ENCODE measurements around the gene PCBP3.

Gene PCBP3

DNA sequence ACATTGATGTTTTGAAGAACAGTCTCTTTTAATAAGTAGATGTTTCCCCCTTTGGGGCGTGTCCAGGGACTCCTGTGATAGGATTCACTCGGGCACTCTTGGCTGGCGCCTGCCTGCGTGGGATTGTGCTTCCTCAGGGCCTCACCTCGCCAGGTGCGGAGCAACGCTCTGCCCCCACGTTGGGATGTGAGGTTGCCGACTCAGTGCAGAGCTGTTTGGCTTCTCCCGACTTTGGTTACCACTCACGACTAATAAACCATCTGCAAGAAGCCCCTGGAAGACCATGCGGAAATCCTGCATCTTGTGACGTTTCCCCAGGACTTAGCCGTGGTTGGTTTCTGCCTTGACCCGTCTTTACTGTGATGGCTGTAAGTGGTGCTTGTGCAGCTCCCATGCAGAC is 106.4 kb downstream of the PCBP3 start:
- TF ChIP-seq, protein P1, sequence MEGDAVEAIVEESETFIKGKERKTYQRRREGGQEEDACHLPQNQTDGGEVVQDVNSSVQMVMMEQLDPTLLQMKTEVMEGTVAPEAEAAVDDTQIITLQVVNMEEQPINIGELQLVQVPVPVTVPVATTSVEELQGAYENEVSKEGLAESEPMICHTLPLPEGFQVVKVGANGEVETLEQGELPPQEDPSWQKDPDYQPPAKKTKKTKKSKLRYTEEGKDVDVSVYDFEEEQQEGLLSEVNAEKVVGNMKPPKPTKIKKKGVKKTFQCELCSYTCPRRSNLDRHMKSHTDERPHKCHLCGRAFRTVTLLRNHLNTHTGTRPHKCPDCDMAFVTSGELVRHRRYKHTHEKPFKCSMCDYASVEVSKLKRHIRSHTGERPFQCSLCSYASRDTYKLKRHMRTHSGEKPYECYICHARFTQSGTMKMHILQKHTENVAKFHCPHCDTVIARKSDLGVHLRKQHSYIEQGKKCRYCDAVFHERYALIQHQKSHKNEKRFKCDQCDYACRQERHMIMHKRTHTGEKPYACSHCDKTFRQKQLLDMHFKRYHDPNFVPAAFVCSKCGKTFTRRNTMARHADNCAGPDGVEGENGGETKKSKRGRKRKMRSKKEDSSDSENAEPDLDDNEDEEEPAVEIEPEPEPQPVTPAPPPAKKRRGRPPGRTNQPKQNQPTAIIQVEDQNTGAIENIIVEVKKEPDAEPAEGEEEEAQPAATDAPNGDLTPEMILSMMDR (conservative IDR thresholded peaks at IDR 0.05; ENCODE audit: low read depth, low read length), result no peak
- H3K4me2 ChIP-seq, result no peak overlapping the region
- no peaks in the 10 kb centered on the region for H3K79me2 ChIP-seq (ENCODE audit: insufficient read depth, low read depth)
- H3K27ac ChIP-seq, result no peak overlapping the region
- H3K9ac ChIP-seq, result no peak overlapping the region
- no peak overlapping the region for H3K4me3 ChIP-seq (IDR thresholded peaks at IDR 0.05; ENCODE audit: insufficient read depth, low read depth, low read length)
- H2AFZ ChIP-seq (ENCODE audit: low read depth), result no peak overlapping the region
- no peaks in the 10 kb centered on the region for H3K36me3 ChIP-seq (ENCODE audit: insufficient read depth)
- H3K27me3 ChIP-seq (ENCODE audit: insufficient read depth, low read depth), result peaks cover 6% of the 10 kb centered on the region; the same call in 1 of the 2 replicates
- H3K4me1 ChIP-seq (ENCODE audit: low read depth, poor library complexity, severe bottlenecking), result no peaks in the 10 kb centered on the region
- no peaks in the 10 kb centered on the region for H4K20me1 ChIP-seq (ENCODE audit: insufficient read depth)

DNA sequence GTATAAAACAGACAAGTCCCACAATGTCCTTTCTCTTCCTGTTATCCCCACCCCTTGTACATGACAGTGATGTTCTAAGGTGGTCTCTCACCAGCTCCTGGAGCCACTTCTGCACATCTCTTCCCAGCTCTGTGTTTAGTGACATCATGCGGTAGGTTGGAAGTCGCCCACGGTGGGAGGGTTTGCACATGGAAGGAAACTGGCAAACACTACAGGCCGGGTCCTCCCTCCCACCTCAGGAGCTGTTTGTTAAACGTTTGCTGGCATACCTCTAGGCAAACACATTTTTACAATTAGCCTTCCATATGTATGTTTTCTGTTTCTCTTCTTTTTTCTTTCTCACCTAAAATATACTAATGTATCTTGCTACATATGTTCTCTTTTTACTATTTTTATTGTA is 107.4 kb downstream of the PCBP3 start:
- Histone ChIP-seq H3K27me3 (ENCODE audit: insufficient read depth, low read depth) (peaks cover 6% of the 10 kb centered on the region; the same call in 1 of the 2 replicates), H3K4me1 (ENCODE audit: low read depth, poor library complexity, severe bottlenecking) (no peaks in the 10 kb centered on the region), H3K9ac (no peak overlapping the region), H4K20me1 (ENCODE audit: insufficient read depth) (no peaks in the 10 kb centered on the region), H3K4me2 (no peak overlapping the region), H2AFZ (ENCODE audit: low read depth) (no peak overlapping the region), H3K4me3 (IDR thresholded peaks at IDR 0.05; ENCODE audit: insufficient read depth, low read depth, low read length) (no peak overlapping the region), H3K79me2 (ENCODE audit: insufficient read depth, low read depth) (no peaks in the 10 kb centered on the region), H3K36me3 (ENCODE audit: insufficient read depth) (no peaks in the 10 kb centered on the region), H3K27ac (no peak overlapping the region)
- TF ChIP-seq, protein P1 (conservative IDR thresholded peaks at IDR 0.05; ENCODE audit: low read depth, low read length), result no peak

DNA sequence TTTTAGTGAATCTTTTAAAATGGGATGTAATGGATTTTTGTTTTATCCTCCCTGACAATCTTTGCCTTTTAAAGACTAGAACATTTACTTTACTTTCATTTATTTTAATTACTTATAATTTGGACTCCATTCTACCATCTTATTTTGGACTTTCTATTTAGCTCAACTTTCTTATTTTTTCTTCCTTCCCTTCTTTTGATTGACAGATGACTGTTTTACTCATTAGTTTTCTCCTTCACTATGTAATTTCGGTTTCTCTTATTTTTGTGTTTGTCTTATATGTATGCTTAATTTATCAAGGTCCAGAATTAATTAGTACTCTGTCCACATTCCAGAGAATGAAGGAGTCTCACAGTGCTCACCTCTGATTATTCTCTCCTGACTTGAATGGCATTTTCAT is 109.9 kb downstream of the PCBP3 start:
- H4K20me1 ChIP-seq (ENCODE audit: insufficient read depth), result no peaks in the 10 kb centered on the region
- H3K9ac ChIP-seq, result no peak overlapping the region
- no peak overlapping the region for H2AFZ ChIP-seq (ENCODE audit: low read depth)
- H3K36me3 ChIP-seq (ENCODE audit: insufficient read depth), result no peaks in the 10 kb centered on the region; the same call in 1 of the 2 replicates
- H3K4me1 ChIP-seq (ENCODE audit: low read depth, poor library complexity, severe bottlenecking), result no peaks in the 10 kb centered on the region
- TF ChIP-seq, protein P1 (conservative IDR thresholded peaks at IDR 0.05; ENCODE audit: low read depth, low read length), result no peak
- no peaks in the 10 kb centered on the region for H3K79me2 ChIP-seq (ENCODE audit: insufficient read depth, low read depth)
- no peak overlapping the region for H3K4me3 ChIP-seq (IDR thresholded peaks at IDR 0.05; ENCODE audit: insufficient read depth, low read depth, low read length)
- no peak overlapping the region for H3K27ac ChIP-seq
- H3K27me3 ChIP-seq (ENCODE audit: insufficient read depth, low read depth), result peaks cover 11% of the 10 kb centered on the region; the same call in 1 of the 2 replicates
- no peak overlapping the region for H3K4me2 ChIP-seq

DNA sequence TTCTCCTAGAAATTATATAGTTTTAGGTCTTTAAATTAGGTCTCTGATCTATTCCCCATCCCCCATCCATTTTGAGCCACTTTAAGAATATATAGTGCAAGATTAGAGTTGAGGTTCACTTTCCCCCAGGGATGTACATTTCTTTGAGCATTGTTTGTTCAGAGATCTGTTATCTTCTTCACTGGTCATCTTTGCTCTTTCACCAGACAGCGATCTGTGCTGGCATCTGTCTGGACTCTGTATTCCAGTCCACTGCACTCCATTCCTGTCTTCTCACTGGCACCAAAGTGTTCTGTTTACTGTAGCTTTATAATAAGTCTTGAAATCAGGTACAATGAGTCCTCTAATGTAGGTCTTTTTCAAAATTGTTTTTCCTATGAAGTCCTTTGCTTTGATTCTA is 112.5 kb downstream of the PCBP3 start:
- no peaks in the 10 kb centered on the region for H3K4me1 ChIP-seq (ENCODE audit: low read depth, poor library complexity, severe bottlenecking)
- H4K20me1 ChIP-seq (ENCODE audit: insufficient read depth), result no peaks in the 10 kb centered on the region
- no peak overlapping the region for H2AFZ ChIP-seq (ENCODE audit: low read depth)
- H3K27ac ChIP-seq, result no peak overlapping the region
- H3K4me2 ChIP-seq, result no peak overlapping the region
- H3K4me3 ChIP-seq (IDR thresholded peaks at IDR 0.05; ENCODE audit: insufficient read depth, low read depth, low read length), result no peak overlapping the region
- no peaks in the 10 kb centered on the region; the same call in 1 of the 2 replicates for H3K36me3 ChIP-seq (ENCODE audit: insufficient read depth)
- no peaks in the 10 kb centered on the region for H3K79me2 ChIP-seq (ENCODE audit: insufficient read depth, low read depth)
- H3K27me3 ChIP-seq (ENCODE audit: insufficient read depth, low read depth), result peaks cover 10% of the 10 kb centered on the region; the same call in 1 of the 2 replicates
- H3K9ac ChIP-seq, result no peak overlapping the region
- TF ChIP-seq, protein P1 (conservative IDR thresholded peaks at IDR 0.05; ENCODE audit: low read depth, low read length), result no peak
